WTC11 (cell line): Measurements from ENCODE around the gene SLC25A22. TPM values are rescaled to one million over a fixed set of nuclear protein-coding genes. Genes with fewer than 3 reads are reported as not detected.

Experiments used
- ATAC-seq: fragments of 200-7000 bp; cut with Tn5 transposase; 2 replicates; pipeline ENCODE4 v1.10.0; 2021; ENCODE audit warnings: mild to moderate bottlenecking, moderate library complexity
- CTCF ChIA-PET: fragments of 300-600 bp; sonication (Branson Sonifier 250); formaldehyde crosslinking; loops from one replicate; lab custom pipeline; 2021; ENCODE audit warnings: antibody characterized with exemption; lab: Charles Lee
- POLR2A ChIA-PET: fragments of 350-600 bp; sonication (Branson Sonifier 250); formaldehyde crosslinking; loops from one replicate; lab custom pipeline; 2021; ENCODE audit warnings: antibody characterized with exemption; lab: Charles Lee
- DNase-seq: peaks from one replicate; pipeline ENCODE4 v3.0.0; 2021; ENCODE audit warnings: low spot score
- H3K27ac Mint-ChIP-seq: 2 replicates; pipeline ENCODE4 v1.8.0; 2021; ENCODE audit warnings: mixed read lengths
- H3K27me3 Mint-ChIP-seq: 2 replicates; pipeline ENCODE4 v1.8.0; 2021; ENCODE audit warnings: low read depth, mild to moderate bottlenecking, moderate library complexity, mixed read lengths
- H3K36me3 Mint-ChIP-seq: 2 replicates; pipeline ENCODE4 v1.8.0; 2021; ENCODE audit warnings: mixed read lengths
- H3K4me1 Mint-ChIP-seq: 2 replicates; pipeline ENCODE4 v1.8.0; 2022; ENCODE audit warnings: mixed read lengths
- H3K4me3 Mint-ChIP-seq: 2 replicates; pipeline ENCODE4 v1.8.0; 2021; ENCODE audit warnings: mild to moderate bottlenecking, moderate library complexity, mixed read lengths
- H3K9me3 Mint-ChIP-seq: 2 replicates; pipeline ENCODE4 v1.8.0; 2021; ENCODE audit warnings: mixed read lengths
- ATF1 ChIP-seq: sonication (generic); formaldehyde crosslinking; IDR thresholded peaks from 2 replicates; pipeline ENCODE4 v1.8.1; 2023; ENCODE audit warnings: mild to moderate bottlenecking, moderate library complexity, missing genetic modification reagents
- CBFB ChIP-seq: sonication (generic); formaldehyde crosslinking; IDR thresholded peaks from 2 replicates; pipeline ENCODE4 v1.8.1; 2022; ENCODE audit warnings: mild to moderate bottlenecking, low read depth, missing genetic modification reagents
- CDX4 ChIP-seq: fragments of 250-450 bp; sonication (Bioruptor Pico); IDR thresholded peaks from 2 replicates; pipeline ENCODE4 v1.9.0; 2021; ENCODE audit warnings: moderate library complexity, mild to moderate bottlenecking, inconsistent platforms, borderline replicate concordance
- EMX1 ChIP-seq: fragments of 250-450 bp; sonication (Bioruptor Pico); IDR thresholded peaks from 2 replicates; pipeline ENCODE4 v1.8.0; 2021; ENCODE audit warnings: mild to moderate bottlenecking
- FOXJ3 ChIP-seq: sonication (generic); formaldehyde crosslinking; IDR thresholded peaks from 2 replicates; pipeline ENCODE4 v1.9.0; 2021; ENCODE audit warnings: missing genetic modification reagents, mild to moderate bottlenecking, borderline replicate concordance
- FOXP1 ChIP-seq: sonication (generic); formaldehyde crosslinking; IDR thresholded peaks from 2 replicates; pipeline ENCODE4 v1.8.0; 2022; ENCODE audit warnings: missing genetic modification reagents, mild to moderate bottlenecking, moderate library complexity, borderline replicate concordance
- HMGXB4 ChIP-seq: sonication (generic); formaldehyde crosslinking; IDR thresholded peaks from 2 replicates; pipeline ENCODE4 v1.8.1; 2023; ENCODE audit warnings: mild to moderate bottlenecking, moderate library complexity, missing genetic modification reagents
- JUN ChIP-seq: sonication (generic); formaldehyde crosslinking; IDR thresholded peaks from 2 replicates; pipeline ENCODE4 v1.8.0; 2023; ENCODE audit warnings: mild to moderate bottlenecking, missing genetic modification reagents
- KAT7 ChIP-seq: sonication (generic); formaldehyde crosslinking; IDR thresholded peaks from 2 replicates; pipeline ENCODE4 v1.8.1; 2023; ENCODE audit warnings: missing genetic modification reagents, mild to moderate bottlenecking, borderline replicate concordance
- ZMAT4 ChIP-seq: fragments of 250-450 bp; sonication (Bioruptor Pico); IDR thresholded peaks from 2 replicates; pipeline ENCODE4 v1.9.0; 2021; ENCODE audit warnings: mild to moderate bottlenecking
- ZNF121 ChIP-seq: sonication (generic); formaldehyde crosslinking; IDR thresholded peaks from 2 replicates; pipeline ENCODE4 v1.8.0; 2023; ENCODE audit warnings: missing genetic modification reagents
- ZNF219 ChIP-seq: sonication (generic); formaldehyde crosslinking; IDR thresholded peaks from 2 replicates; pipeline ENCODE4 v1.8.0; 2023; ENCODE audit warnings: missing genetic modification reagents, mild to moderate bottlenecking, borderline replicate concordance
- ZNF317 ChIP-seq: sonication (generic); formaldehyde crosslinking; IDR thresholded peaks from 2 replicates; pipeline ENCODE4 v1.8.1; 2023; ENCODE audit warnings: low read depth, mild to moderate bottlenecking, moderate library complexity, missing genetic modification reagents, borderline replicate concordance
- ZNF423 ChIP-seq: fragments of 250-450 bp; sonication (Bioruptor Pico); IDR thresholded peaks from 2 replicates; pipeline ENCODE4 v2.1.2; 2022; ENCODE audit warnings: mild to moderate bottlenecking, moderate library complexity
- total RNA-seq: library from RNA; stranded (reverse); gene quantifications from 3 replicates; pipeline ENCODE4 v1.2.3, GENCODE V29; 2021
- TF ChIP-seq, protein P1 (sequence below): fragments of 250-450 bp; sonication (Bioruptor Pico); IDR thresholded peaks from 2 replicates; pipeline ENCODE4 v2.1.2; 2022; ENCODE audit warnings: mild to moderate bottlenecking, moderate library complexity
- TF ChIP-seq, protein P2 (sequence below): sonication (generic); formaldehyde crosslinking; IDR thresholded peaks from 2 replicates; pipeline ENCODE4 v1.8.0; 2022; ENCODE audit warnings: missing genetic modification reagents
- TF ChIP-seq, protein P3 (sequence below): sonication (generic); formaldehyde crosslinking; IDR thresholded peaks from 2 replicates; pipeline ENCODE4 v1.8.0; 2023; ENCODE audit warnings: missing genetic modification reagents, mild to moderate bottlenecking, borderline replicate concordance
- TF ChIP-seq, protein P4 (sequence below): sonication (generic); formaldehyde crosslinking; IDR thresholded peaks from 2 replicates; pipeline ENCODE4 v1.8.0; 2022; ENCODE audit warnings: mild to moderate bottlenecking, missing genetic modification reagents
- TF ChIP-seq, protein P5 (sequence below): sonication (generic); formaldehyde crosslinking; IDR thresholded peaks from 2 replicates; pipeline ENCODE4 v1.8.1; 2022; ENCODE audit warnings: mild to moderate bottlenecking, missing genetic modification reagents, moderate library complexity, borderline replicate concordance
- TF ChIP-seq, protein P6 (sequence below): fragments of 250-450 bp; sonication (Bioruptor Pico); IDR thresholded peaks from 2 replicates; pipeline ENCODE4 v1.8.0; 2021; ENCODE audit warnings: mild to moderate bottlenecking

Gene SLC25A22
- total RNA-seq, 1 experiment from 2014 or later: 44.8 TPM

GRCh38 chr11:765025-765801 lies 32.9 kb downstream of the SLC25A22 start:
- DNase-seq (peak; percentile 82), ATAC-seq (peak; percentile 57)
- H3K27me3 Mint-ChIP-seq: no peaks in the 10 kb centered on the region
- no peak overlapping the region; the same call in 1 of the 2 replicates for H3K27ac Mint-ChIP-seq
- ChIA-PET POLR2A (interaction anchor here (1.0 kb wide), 1 partner anchor 41 kb away, joined by 3 read pairs; no protein-coding TSS in a partner anchor), CTCF (interaction anchor here (0.6 to 7.1 kb wide), 7 partner anchors 10 to 211 kb away, joined by 3 to 94 read pairs (median 4); no protein-coding TSS in a partner anchor)
- peaks cover 40% of the 10 kb centered on the region for H3K36me3 Mint-ChIP-seq
- H3K9me3 Mint-ChIP-seq: no peaks in the 10 kb centered on the region
- peaks cover 12% of the 10 kb centered on the region for H3K4me1 Mint-ChIP-seq
- no peak overlapping the region for H3K4me3 Mint-ChIP-seq
- TF ChIP-seq JUN (no peak), ZNF219 (no peak), ZNF121 (CRISPR knock-in tag) (peak; percentile 49; the same call in 1 of the 2 replicates), ZNF317 (CRISPR knock-in tag) (no peak), CDX4 (CRISPR knock-in tag) (no peak), KAT7 (CRISPR knock-in tag) (no peak), ZNF423 (CRISPR knock-in tag) (no peak), FOXJ3 (CRISPR knock-in tag) (no peak), EMX1 (peak; percentile 77; the same call in 1 of the 2 replicates), ZMAT4 (CRISPR knock-in tag) (no peak), FOXP1 (CRISPR knock-in tag) (no peak), CBFB (CRISPR knock-in tag) (no peak), HMGXB4 (CRISPR knock-in tag) (0 out of 2 replicates have a peak, but pooled peaks have one; percentile 15), ATF1 (CRISPR knock-in tag) (no peak)
- TF ChIP-seq, protein P1, sequence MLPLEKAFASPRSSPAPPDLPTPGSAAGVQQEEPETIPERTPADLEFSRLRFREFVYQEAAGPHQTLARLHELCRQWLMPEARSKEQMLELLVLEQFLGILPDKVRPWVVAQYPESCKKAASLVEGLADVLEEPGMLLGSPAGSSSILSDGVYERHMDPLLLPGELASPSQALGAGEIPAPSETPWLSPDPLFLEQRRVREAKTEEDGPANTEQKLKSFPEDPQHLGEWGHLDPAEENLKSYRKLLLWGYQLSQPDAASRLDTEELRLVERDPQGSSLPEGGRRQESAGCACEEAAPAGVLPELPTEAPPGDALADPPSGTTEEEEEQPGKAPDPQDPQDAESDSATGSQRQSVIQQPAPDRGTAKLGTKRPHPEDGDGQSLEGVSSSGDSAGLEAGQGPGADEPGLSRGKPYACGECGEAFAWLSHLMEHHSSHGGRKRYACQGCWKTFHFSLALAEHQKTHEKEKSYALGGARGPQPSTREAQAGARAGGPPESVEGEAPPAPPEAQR: no peak
- TF ChIP-seq, protein P2, sequence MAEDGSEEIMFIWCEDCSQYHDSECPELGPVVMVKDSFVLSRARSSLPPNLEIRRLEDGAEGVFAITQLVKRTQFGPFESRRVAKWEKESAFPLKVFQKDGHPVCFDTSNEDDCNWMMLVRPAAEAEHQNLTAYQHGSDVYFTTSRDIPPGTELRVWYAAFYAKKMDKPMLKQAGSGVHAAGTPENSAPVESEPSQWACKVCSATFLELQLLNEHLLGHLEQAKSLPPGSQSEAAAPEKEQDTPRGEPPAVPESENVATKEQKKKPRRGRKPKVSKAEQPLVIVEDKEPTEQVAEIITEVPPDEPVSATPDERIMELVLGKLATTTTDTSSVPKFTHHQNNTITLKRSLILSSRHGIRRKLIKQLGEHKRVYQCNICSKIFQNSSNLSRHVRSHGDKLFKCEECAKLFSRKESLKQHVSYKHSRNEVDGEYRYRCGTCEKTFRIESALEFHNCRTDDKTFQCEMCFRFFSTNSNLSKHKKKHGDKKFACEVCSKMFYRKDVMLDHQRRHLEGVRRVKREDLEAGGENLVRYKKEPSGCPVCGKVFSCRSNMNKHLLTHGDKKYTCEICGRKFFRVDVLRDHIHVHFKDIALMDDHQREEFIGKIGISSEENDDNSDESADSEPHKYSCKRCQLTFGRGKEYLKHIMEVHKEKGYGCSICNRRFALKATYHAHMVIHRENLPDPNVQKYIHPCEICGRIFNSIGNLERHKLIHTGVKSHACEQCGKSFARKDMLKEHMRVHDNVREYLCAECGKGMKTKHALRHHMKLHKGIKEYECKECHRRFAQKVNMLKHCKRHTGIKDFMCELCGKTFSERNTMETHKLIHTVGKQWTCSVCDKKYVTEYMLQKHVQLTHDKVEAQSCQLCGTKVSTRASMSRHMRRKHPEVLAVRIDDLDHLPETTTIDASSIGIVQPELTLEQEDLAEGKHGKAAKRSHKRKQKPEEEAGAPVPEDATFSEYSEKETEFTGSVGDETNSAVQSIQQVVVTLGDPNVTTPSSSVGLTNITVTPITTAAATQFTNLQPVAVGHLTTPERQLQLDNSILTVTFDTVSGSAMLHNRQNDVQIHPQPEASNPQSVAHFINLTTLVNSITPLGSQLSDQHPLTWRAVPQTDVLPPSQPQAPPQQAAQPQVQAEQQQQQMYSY: no peak
- TF ChIP-seq, protein P3, sequence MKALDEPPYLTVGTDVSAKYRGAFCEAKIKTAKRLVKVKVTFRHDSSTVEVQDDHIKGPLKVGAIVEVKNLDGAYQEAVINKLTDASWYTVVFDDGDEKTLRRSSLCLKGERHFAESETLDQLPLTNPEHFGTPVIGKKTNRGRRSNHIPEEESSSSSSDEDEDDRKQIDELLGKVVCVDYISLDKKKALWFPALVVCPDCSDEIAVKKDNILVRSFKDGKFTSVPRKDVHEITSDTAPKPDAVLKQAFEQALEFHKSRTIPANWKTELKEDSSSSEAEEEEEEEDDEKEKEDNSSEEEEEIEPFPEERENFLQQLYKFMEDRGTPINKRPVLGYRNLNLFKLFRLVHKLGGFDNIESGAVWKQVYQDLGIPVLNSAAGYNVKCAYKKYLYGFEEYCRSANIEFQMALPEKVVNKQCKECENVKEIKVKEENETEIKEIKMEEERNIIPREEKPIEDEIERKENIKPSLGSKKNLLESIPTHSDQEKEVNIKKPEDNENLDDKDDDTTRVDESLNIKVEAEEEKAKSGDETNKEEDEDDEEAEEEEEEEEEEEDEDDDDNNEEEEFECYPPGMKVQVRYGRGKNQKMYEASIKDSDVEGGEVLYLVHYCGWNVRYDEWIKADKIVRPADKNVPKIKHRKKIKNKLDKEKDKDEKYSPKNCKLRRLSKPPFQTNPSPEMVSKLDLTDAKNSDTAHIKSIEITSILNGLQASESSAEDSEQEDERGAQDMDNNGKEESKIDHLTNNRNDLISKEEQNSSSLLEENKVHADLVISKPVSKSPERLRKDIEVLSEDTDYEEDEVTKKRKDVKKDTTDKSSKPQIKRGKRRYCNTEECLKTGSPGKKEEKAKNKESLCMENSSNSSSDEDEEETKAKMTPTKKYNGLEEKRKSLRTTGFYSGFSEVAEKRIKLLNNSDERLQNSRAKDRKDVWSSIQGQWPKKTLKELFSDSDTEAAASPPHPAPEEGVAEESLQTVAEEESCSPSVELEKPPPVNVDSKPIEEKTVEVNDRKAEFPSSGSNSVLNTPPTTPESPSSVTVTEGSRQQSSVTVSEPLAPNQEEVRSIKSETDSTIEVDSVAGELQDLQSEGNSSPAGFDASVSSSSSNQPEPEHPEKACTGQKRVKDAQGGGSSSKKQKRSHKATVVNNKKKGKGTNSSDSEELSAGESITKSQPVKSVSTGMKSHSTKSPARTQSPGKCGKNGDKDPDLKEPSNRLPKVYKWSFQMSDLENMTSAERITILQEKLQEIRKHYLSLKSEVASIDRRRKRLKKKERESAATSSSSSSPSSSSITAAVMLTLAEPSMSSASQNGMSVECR (CRISPR knock-in tag): no peak
- TF ChIP-seq, protein P4, sequence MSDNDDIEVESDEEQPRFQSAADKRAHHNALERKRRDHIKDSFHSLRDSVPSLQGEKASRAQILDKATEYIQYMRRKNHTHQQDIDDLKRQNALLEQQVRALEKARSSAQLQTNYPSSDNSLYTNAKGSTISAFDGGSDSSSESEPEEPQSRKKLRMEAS (CRISPR knock-in tag): 0 out of 2 replicates have a peak, but pooled peaks have one; percentile 14
- TF ChIP-seq, protein P5, sequence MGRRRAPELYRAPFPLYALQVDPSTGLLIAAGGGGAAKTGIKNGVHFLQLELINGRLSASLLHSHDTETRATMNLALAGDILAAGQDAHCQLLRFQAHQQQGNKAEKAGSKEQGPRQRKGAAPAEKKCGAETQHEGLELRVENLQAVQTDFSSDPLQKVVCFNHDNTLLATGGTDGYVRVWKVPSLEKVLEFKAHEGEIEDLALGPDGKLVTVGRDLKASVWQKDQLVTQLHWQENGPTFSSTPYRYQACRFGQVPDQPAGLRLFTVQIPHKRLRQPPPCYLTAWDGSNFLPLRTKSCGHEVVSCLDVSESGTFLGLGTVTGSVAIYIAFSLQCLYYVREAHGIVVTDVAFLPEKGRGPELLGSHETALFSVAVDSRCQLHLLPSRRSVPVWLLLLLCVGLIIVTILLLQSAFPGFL (CRISPR knock-in tag): no peak
- TF ChIP-seq, protein P6, sequence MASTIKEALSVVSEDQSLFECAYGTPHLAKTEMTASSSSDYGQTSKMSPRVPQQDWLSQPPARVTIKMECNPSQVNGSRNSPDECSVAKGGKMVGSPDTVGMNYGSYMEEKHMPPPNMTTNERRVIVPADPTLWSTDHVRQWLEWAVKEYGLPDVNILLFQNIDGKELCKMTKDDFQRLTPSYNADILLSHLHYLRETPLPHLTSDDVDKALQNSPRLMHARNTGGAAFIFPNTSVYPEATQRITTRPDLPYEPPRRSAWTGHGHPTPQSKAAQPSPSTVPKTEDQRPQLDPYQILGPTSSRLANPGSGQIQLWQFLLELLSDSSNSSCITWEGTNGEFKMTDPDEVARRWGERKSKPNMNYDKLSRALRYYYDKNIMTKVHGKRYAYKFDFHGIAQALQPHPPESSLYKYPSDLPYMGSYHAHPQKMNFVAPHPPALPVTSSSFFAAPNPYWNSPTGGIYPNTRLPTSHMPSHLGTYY (CRISPR knock-in tag): no peak
